ENCODE results near the gene POC1A. TPM values are rescaled to one million over a fixed set of nuclear protein-coding genes. Genes with fewer than 3 reads are reported as not detected.
A peak's percentile ranks its signal among the peaks of the same experiment; 100 is the strongest.

The POC1A gene
- total RNA-seq, 2 experiments from 2014 or later = 21.2 to 23.5 TPM

DNA sequence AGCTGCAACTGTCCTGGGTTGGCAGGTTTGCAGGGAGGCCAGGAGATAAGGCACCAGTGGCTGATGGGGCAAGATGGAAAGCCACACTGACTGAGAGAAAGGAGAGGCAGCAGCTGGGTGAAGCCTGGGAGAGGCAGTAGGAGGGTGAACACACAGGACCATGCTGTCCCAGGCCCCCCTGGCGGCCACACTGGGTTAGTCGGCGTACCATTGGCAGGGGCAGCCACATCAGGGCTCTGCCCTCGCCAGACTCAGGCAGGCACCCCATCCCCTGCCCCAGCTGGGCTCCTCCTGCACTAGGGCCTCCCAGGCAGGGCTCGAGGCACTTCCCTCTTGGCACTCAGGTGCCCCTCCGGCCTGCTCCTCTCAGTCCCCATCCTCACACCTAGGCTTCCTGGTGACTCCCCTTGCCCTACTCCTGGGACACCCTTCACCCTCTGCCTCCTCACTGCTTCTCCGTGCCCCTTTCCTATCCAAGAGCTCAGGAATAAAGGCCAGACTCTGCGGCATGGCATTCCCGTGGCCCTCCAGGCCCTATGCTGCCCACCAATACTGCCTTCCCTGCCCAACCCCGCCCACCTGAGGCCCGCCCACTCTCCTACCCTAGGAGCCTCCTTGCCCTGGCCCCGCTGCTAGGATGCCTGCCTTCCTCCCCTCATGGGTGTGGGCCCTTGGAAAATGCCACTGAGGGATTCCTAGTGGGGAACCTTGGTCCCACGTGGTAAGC lies 69.1 kb downstream of the POC1A start:
- no peaks in the 10 kb centered on the region for H3K9me3 Mint-ChIP-seq
- DNase-seq (no peak), ATAC-seq (no peak)
- intact Hi-C loops (cut with micrococcal nuclease) = no loop called here
- H3K4me3 Mint-ChIP-seq = no peak overlapping the region
- H3K27me3 Mint-ChIP-seq = no peaks in the 10 kb centered on the region
- peak overlapping the region; percentile 75 for H3K27ac Mint-ChIP-seq
- no peaks in the 10 kb centered on the region for H3K36me3 Mint-ChIP-seq (ENCODE audit: low read depth)
- CTCF ChIA-PET = interaction anchor here (1.2 to 2.2 kb wide), 3 partner anchors 29 to 84 kb away, joined by 5 to 10 read pairs (median 5); no protein-coding TSS in a partner anchor
- TF ChIP-seq, protein P1, sequence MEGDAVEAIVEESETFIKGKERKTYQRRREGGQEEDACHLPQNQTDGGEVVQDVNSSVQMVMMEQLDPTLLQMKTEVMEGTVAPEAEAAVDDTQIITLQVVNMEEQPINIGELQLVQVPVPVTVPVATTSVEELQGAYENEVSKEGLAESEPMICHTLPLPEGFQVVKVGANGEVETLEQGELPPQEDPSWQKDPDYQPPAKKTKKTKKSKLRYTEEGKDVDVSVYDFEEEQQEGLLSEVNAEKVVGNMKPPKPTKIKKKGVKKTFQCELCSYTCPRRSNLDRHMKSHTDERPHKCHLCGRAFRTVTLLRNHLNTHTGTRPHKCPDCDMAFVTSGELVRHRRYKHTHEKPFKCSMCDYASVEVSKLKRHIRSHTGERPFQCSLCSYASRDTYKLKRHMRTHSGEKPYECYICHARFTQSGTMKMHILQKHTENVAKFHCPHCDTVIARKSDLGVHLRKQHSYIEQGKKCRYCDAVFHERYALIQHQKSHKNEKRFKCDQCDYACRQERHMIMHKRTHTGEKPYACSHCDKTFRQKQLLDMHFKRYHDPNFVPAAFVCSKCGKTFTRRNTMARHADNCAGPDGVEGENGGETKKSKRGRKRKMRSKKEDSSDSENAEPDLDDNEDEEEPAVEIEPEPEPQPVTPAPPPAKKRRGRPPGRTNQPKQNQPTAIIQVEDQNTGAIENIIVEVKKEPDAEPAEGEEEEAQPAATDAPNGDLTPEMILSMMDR (IDR thresholded peaks at IDR 0.05) = no peak
- POLR2A ChIA-PET = interaction anchor here (2.3 kb wide), 1 partner anchor 29 kb away, joined by 10 read pairs; the partner anchor contains the start of gene DUSP7
- peaks cover 28% of the 10 kb centered on the region for H3K4me1 Mint-ChIP-seq (ENCODE audit: low read depth)

DNA sequence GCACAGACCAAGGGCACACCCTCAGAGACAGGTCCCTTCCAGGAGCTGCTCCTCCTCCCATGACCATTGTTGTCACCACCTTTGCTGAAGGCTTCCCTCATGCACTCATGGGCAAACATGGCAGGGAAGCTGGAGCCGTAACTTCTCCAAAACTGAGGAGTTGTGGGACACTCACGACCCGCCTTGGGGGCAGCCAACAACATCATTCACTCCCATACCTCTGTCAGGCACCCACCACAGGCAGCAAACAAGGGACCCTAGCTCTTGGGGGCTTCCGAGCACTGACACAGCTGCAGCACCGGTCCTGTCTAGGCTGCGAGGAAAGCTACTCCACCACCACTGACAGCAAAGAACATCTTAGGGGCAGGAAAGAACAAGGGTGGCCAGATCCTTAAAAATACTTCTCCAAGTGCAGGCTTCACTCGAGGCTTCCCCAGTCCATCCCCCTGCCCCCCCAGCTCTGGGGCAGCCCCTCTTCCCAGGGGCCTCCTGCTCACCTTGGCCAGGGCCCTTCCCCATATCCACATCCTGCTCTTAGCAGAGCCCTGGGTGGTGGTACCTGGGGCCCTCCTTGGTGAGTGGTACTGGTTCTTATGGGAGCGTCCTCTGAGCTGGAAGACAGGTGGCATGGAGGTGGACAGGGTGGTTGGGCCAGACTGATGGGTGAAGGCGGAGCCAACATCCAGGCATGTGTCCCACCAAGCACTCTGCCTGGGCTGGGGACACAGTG lies 69.8 kb downstream of the POC1A start:
- Mint-ChIP-seq H3K4me3 (no peak overlapping the region), H3K27me3 (no peaks in the 10 kb centered on the region), H3K36me3 (ENCODE audit: low read depth) (no peaks in the 10 kb centered on the region), H3K27ac (no peak overlapping the region), H3K4me1 (ENCODE audit: low read depth) (peaks cover 28% of the 10 kb centered on the region), H3K9me3 (no peaks in the 10 kb centered on the region)
- TF ChIP-seq, protein P1 (IDR thresholded peaks at IDR 0.05) = no peak
- DNase-seq = no peak
- ChIA-PET POLR2A (interaction anchor here (2.3 kb wide), 1 partner anchor 28 kb away, joined by 10 read pairs; the partner anchor contains the start of gene DUSP7), CTCF (interaction anchor here (0.8 kb wide), 1 partner anchor 60 kb away, joined by 3 read pairs; no protein-coding TSS in a partner anchor)
- no peak for ATAC-seq
- intact Hi-C loops (cut with micrococcal nuclease) = no loop called here

DNA sequence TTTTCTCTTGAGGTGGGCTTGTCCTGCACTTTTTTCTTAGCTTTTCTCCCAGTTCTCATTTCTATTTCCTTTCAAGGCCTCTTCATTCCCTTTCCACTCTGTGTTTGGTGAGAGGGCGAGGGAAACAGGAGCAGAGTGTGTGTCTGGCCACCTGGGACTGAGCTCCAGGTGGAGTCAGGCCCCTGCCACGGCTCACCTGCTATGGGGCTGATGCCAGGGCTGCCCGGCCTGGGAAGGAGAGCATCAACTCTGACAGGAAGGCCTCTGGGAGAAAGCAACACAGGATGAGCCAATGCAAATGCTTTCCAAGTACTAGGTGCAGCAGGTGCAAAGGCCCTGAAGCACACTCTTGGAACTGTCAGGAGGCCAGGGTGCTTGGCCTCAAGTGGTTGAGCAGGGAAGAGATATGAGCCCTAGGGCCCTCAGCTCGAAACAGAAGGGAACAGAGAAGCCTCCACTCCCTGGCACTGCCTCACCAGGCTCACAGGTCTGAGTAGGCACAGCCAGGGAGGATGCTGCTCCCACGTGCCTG lies 70.6 kb downstream of the POC1A start:
- intact Hi-C loops (cut with micrococcal nuclease) = no loop called here
- ATAC-seq = no peak
- Mint-ChIP-seq H3K4me1 (ENCODE audit: low read depth) (peaks cover 28% of the 10 kb centered on the region), H3K36me3 (ENCODE audit: low read depth) (no peaks in the 10 kb centered on the region), H3K4me3 (no peak overlapping the region), H3K27me3 (no peaks in the 10 kb centered on the region), H3K27ac (no peak overlapping the region), H3K9me3 (no peaks in the 10 kb centered on the region)
- ChIA-PET CTCF (interaction anchor here (0.8 kb wide), 1 partner anchor 61 kb away, joined by 3 read pairs; no protein-coding TSS in a partner anchor), POLR2A (no interaction called here)
- TF ChIP-seq, protein P1 (IDR thresholded peaks at IDR 0.05) = no peak
- DNase-seq = no peak

DNA sequence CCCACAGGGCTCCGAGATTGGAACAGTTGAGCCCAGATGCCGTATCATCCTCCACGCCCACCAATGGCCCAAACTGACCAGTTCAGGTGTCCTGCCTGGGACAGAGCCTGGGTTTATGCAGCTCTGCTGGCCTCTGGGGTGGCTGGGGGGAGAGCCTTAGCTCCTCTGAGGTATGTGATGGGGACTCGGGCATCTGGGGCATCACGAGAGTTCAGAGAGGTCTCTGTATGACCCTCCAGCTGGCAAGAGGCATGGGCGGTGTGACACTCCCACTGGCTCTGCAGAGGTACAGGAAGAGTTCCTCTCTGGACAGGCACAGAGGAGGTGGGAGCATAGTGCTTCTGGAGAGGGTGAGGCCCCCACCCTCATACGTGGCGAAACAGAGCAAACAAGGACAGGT lies 71.3 kb downstream of the POC1A start:
- Mint-ChIP-seq H3K27me3 (no peaks in the 10 kb centered on the region), H3K27ac (no peak overlapping the region), H3K9me3 (no peaks in the 10 kb centered on the region), H3K4me1 (ENCODE audit: low read depth) (peaks cover 28% of the 10 kb centered on the region), H3K36me3 (ENCODE audit: low read depth) (no peaks in the 10 kb centered on the region), H3K4me3 (no peak overlapping the region)
- POLR2A ChIA-PET = no interaction called here
- intact Hi-C loops (cut with micrococcal nuclease) = no loop called here
- DNase-seq (no peak), ATAC-seq (no peak)
- CTCF ChIA-PET = no interaction called here
- TF ChIP-seq, protein P1 (IDR thresholded peaks at IDR 0.05) = no peak
